ENCODE measurements around the gene RASAL2.

Gene RASAL2

DNA sequence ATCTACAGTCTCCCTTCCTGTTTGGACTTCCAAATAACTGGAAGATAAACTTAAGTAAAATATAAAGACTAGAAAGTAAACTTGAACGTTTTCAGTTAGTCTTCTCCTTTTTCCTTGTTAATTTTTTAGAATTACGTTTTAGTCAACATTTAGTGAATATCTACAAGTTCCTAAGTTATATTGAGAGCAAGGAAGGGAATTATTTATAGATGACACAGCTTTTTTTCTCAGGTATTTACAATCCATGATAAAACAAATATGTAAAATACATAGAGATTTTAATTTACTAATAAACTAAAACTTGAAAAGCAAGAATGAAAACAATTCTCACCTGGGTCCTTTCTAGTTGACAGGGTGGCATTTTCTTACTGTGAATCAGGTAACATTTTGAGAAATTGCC, 313.3 kb downstream of the RASAL2 start:
- no peak for DNase-seq

DNA sequence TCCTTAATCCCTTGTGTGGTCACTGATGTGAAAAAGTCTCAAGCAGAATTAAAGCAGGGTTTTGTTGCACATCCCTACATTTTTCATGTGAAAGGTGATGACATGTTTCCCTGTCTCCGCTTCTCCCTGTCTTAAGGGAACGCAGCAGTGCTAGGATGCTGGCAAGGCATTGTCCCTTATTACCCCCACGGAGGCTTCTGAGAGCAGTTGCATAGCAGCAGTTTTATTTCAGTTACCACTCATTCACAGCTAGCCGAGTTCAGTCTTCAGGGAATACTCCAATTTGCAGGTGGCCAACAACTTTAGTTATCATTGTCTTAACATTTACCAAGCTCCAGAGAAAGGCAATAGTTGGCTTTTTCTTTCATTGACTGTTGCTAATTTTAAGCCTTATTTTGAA, 313.8 kb downstream of the RASAL2 start:
- no peak for DNase-seq

DNA sequence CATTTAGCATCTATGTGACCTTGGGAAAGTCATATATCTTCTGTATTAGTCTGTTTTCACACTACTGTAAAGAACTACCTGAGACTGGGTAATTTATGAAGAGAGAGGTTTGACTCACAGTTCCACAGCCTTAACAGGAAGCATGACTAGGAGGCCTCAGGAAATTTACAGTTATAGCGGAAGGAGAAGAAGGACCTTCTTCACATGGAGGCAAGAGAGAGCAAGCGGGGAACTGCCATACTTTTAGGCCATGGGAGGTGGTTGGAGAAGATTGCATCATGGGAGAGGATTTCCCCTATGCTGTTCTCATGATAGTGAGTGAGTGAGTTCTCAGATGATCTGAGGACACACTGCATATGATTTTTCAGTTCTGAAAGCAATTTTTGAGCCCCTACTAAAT, 315.0 kb downstream of the RASAL2 start:
- DNase-seq: no peak

DNA sequence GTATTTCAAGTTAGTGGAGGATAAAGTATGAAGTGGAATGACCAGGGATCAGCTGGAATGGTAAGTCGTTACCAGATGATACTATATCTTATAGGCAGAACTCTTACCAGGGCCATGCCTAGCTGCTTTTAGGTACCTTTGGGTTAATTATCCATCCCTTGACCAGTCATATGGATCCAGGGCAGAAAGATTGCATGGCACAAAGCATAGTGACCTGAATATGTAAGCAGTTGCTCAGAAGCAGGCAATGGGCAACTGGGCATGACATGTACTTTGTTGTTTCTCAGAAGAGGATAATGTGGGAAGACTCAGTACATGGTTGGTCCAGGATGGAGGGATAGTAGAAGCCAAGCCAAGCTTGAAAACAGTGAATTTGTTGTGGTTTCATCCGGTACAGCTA, 315.6 kb downstream of the RASAL2 start:
- DNase-seq: no peak

DNA sequence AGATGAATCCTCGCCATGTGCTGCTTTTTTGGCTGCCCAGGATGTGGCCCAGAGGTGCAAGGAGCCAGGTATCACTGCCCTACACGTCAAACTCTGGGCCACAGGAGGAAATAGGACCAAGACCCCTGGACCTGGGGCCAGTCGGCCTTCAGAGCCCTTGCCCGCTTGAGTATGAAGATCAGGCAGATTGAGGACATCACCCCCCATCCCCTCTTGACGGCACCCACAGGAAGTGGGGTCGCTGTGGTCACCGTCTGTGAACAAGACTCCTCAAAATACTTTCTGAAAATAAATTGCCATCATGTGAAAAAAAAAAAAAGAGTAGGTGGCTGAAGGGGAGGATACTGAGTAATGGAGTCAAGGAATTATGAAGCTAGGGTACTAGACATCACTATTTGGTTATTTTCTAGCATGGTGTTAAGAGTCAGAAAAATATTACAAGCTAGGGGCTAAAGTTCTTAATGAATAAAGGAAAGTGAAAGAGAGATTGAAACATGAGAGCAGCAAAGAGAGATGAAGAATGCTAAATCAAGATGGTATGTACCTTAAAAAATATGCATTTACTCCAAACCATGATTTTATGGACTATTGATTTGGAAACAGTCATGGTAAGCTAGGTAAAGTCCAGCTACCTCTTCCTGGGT, 318.0 kb downstream of the RASAL2 start:
- DNase-seq: no peak

DNA sequence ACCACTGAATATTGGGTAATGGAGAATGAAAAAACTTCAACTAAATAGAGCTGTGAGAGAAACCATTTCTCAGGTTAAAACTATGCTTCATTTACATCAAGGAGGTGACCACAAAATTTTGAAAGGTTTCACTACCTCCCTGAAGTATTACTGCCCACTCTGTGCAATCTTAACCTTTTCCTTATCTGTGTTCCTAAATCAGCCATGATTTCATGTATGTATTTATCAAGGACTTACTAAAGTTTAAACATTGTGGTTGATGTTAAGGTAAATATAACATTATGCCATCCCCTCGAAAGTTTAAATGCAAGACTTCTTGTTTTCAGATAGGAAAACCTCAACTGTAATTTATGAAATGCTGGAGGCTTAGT, 318.5 kb downstream of the RASAL2 start:
- no peak for DNase-seq

DNA sequence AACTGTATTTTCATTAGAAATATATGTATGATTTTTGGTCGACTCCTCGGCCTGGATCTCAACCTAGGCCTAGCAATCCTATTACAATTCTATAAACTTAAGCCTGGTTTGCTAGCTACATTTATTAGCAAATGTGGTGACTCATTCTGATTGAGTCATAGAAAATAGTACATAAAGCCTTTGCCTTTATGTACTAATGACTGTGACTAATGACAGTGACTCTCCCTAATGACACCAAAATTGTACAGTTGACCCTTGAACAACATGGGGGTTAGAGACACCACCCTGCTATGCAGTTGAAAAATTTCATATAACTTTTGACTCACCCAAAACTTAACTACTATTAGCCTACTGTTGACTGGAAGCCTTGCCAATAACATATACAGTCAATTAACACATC, 324.0 kb downstream of the RASAL2 start:
- no peak for DNase-seq

DNA sequence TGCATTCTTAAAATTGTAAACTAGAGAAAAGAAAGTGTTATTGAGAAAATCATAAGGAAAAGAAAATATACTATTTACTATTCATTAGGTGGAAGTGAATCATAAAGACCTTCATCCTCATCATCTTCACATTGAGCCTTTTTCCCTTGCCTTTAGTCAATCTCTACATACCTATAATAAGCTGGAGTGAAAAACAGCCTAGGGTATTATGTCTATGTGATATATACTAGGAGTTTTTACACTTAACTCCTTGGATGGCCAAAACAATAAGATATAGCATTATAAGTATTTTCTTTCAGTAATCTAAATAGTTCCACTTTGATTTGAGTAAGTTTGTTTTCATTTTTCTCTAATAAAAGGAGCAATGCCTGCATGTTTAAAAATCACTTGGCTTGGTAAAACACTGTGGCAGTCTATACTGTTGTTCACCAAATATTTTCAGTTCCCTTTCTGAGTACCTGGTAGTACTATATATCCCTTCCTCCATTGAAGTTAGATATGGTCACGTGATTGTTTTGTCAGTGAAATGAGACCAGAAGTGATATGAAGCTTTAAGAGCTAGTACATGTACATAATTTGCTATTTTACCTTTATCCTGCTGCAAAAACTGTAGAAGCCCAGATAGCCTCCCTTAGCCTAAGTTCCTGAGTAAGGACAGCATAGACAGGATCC, 324.5 kb downstream of the RASAL2 start:
- DNase-seq: no peak

DNA sequence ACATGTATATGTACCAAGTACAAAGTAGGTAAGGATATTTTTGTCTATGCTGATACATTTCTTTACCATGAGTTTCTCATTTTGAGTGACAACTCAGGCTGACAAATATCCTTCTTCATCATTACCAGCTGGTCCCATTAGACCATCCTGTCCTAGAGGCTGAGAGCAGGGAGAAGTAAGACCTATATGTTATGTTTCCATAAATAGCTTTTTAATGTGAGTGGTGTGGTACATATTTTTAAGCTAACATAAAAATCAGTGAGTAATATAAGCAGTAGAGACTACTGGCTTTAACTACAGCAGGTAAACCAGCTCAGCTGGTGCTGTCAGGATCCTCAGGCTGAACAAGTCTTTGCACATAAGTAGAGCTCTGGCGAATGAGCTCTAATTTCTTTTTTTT, 340.5 kb downstream of the RASAL2 start:
- DNase-seq: no peak

DNA sequence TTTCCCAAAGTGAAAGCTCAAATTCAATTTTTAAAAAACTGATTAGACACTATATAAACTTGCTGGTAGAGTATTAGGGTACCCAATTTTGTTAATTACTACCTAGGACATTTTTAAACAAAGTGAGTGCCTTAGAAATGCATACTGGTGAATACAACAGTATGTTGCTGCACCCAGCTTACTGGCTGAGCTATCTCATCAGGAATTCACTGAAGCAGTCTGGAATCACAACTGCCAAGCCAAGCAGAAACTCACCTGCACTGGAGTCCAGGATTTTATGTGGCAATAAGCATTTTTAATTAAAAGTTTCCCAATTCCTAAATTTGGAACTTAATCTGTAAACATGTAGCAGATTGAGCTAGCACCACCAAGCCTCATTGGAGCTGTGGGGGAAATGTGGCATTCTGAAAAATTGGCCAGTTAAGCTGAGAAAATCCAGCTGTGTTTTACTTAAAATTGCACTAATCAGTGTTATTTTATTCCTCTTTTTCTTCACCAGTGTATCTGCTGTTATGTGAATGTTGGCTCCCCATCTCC, 341.1 kb downstream of the RASAL2 start:
- DNase-seq: no peak

DNA sequence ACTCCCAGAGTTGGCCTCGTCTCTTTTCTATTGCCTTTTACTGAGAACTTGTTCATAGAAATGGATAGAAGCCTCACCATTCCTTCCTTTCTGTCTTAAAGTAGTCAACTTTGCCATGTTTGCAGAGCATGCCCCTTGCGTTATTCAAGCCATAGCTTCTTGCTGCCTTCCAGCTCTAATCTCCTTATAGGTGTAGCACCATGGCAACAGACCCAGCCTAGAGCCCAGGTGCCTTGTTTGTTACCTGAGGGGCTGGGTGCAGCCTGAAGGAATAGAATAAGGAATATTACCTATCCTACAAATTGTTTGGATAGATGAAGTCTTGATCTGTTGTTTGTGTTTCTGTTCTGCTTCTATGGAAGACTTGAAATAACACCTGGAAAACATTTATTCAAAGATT, 343.0 kb downstream of the RASAL2 start:
- DNase-seq: no peak

DNA sequence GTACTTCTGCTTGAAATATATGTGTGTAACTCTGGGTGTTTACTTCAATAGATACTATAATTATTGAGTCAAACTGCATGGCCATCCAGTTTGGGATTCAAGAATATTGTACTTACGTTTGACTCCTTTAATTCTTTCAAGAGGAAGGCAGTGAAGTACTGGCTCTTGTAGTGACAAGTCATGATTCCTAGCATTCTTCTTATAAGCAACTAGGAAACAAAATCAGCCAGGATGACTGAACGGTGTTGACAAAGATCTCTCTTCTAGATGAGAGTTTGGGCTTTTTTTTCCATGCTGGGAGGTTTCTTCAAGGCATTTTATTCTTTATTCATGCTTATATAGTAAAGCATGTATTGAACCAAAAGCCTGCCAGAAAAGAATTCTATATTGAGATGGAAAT, 344.5 kb downstream of the RASAL2 start:
- DNase-seq: no peak

DNA sequence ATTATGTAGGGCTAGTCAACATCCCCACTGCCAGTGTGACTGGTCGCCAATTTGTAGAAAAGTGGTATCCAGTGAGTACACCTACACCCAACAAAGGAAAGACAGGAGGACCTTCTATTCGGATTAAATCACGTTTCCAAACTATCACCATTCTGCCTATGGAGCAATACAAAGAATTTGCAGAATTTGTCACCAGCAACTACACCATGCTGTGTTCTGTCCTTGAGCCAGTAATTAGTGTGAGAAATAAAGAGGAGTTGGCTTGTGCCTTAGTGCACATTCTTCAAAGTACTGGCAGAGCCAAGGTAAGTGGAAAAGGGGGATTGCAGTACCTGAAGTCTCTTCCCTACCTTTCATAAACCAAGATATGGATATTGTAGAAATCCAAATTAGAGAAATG, 349.0 kb downstream of the RASAL2 start:
- no peak for DNase-seq

DNA sequence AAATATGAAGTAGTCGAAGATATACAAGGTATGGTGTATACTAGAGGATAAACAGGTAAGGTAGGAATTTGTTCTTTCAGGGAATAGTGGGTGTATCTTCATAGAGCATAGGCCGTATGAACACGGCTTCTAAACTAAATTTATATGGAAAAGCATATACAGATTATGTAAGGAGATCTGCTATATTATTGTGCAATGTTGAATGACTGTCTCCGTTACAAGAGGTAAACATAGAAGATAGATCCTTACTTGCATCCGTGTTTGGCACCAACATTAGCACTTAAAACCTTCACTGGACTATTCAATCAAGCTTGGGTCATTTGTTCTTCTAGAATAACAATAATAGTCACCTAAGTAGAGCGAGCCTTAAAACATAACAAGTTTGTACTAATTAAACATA, 357.0 kb downstream of the RASAL2 start:
- DNase-seq: no peak

DNA sequence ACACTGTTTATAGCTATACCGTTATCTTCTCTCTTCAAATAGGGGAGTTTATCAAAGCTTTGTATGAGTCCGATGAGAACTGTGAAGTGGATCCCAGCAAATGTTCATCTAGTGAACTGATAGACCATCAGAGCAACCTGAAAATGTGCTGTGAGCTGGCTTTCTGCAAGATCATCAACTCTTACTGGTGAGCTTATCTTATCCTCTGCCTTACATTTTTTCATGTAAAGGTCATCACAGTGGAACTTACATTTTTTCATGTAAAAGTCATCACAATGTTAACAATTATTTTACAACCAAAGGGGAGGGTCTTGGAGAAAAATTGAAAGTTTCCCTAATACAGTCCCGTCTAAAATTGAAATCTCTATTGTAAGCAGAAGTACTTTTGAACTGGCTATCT, 357.6 kb downstream of the RASAL2 start:
- no peak for DNase-seq

DNA sequence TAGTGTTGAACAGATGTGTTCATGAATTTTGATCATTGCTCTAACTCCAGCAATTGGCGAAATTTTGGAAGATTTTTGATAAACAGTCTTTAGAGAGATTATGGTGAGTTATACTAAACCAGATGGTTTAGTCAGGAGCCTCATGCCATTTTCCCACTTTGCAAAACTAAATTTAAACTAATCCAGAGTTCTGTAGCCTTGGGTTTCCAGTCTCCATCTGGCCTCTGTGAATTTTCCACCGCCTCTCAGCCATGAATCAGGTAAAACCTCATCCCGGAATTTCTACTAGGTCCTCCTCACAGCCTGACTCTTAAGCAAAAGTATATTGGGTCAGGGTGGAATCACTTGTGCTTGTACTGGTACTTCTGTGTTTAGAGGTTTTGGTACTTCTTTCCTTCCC, 358.1 kb downstream of the RASAL2 start:
- no peak for DNase-seq

DNA sequence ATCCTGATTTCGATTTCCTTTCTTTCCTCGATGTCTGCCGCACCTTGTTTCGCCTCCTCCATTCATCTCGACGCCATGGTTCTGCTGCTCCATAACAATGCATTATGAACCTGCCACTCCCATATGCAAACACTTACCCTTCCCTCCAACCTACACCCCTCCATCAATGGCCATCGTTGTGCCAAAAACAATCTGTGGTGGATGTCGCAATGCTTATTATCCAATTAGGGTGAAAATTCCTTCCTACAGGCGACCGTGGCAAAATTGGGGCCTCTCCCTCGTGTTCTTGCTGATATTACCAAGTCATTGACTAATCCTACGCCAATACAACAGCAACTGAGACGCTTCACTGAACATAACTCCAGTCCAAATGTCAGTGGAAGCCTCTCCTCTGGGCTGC, 362.6 kb downstream of the RASAL2 start:
- DNase-seq: no peak

DNA sequence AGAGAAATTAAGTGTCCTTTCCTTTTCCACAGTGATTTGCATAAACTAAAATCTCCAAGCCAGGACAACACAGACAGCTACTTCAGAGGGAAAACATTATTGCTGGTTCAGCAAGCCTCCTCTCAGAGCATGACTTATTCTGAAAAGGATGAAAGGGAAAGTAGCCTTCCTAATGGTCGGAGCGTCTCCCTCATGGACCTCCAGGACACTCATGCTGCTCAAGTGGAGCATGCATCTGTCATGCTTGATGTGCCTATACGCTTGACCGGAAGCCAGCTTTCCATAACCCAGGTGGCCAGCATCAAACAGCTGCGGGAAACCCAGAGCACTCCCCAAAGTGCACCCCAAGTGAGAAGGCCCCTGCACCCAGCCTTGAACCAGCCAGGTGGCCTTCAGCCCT, 363.7 kb downstream of the RASAL2 start:
- no peak for DNase-seq

DNA sequence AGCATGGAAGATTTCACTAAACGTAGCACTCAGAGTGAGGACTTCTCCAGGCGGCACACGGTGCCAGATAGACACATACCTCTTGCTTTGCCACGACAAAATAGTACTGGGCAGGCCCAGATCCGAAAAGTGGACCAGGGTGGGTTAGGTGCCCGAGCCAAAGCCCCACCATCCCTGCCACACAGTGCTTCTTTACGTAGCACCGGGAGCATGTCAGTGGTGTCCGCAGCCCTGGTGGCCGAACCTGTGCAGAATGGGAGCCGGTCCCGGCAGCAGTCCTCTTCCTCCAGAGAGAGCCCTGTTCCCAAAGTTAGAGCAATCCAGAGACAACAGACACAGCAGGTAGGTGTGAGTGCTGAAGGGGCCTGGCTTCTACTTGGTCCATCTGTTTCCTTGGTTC, 364.3 kb downstream of the RASAL2 start:
- DNase-seq: no peak

DNA sequence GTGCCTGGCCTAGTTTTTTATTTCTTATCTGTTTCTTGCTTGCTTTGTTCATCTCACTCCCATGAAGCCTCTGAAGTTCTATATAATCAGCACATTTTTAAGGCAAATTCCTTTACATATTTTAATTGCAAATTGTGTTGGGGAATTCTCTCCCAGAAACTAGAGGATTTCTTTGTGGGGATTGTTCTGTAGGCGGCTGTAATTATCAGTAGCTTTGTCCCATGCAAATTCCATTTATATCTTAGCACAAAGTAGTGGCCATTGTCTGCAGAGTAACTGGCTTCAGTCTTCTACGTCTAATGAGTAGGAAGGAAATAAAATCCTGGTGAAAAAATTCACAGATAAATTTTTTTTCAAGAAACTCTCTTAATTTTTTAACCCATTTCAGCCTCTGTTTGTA, 367.2 kb downstream of the RASAL2 start:
- no peak for DNase-seq

DNA sequence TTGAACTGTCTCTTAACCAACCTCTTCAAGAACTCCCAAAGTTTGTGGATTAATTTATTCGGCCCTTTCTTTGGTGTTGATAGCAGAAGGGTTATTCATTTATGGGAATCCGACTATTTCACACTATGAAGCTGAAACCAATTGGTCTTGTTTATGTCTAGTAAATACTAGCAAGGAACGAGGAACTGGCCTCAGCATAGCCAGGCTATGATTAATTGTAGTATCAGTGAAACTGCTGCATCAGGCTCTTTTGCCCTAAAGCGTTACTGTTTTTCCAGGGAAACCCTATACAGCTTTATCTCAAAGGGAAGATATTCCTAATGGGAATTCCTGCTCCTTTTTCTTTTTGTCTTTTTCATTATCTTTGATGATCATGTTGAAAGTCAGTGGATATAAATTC, 367.8 kb downstream of the RASAL2 start:
- DNase-seq: no peak

DNA sequence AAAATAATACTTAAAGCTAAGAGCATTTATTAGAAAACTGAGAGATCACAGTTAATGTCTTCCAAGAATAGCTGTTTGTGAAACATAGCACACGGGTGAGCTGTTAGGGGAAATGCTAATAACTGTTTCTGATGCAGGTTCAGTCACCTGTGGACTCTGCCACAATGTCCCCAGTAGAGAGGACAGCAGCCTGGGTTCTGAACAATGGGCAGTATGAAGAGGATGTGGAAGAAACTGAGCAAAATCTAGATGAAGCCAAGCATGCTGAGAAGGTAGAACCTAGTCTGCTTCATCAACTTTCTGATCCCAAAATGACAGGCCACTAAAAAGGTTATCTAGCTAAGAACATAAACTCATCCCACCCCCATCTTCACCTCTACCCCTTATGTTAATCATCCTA, 370.2 kb downstream of the RASAL2 start:
- no peak for DNase-seq

DNA sequence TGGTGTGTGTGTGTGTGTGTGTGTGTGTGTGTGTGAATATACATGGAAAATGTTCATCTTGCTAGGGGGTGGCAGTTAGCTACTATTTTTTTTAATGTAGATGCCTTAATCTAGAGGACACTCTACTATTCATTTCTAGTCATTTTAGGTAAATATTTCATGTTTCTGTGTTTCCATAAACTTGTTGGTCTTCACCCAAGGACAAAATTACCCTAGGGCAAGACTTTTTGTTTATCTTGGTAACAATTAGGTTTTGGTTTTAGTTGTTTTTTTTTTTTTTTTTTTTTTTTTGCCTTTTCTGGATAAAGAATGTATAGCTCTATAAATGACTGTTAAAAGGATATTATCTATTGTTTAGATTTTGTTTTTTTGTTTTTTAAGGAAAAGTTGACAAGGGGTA, 370.7 kb downstream of the RASAL2 start:
- DNase-seq: no peak

DNA sequence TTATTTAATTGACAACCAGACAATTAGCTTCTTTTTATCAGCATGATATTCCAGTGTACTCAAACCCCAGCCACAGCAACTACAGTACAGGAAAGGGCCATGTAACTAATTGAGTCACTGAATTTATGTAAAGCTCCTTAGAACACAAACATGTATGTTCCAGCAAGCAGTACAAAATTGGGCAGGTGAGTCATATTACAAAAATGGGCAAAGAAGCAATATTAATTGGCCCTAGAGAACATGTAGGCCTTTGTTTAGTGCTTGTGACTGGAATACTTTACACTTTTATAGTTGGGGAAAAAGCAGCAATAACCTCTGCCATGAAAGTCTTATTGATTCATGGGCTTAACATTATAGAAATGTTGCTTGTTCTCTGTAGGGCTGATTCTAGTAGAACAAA, 371.1 kb downstream of the RASAL2 start:
- no peak for DNase-seq

DNA sequence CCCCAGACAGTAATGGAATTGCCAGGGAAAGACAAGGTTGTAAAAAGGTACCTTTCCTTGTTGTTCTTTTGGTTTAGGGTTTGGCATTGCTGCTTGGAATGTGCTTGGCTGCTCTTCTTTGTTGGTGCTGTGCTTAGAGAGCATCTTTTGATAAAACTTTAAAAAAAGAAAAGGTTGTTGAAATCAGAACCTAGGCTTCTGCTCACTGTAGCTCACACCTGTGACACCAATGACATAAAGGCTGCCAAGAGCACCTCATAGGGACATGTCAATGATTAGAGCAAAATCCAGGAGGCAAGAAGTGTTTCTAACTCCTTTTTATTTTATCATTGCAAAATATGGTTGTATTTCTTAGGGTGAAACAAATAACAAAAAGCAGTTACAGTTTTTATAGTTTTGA, 373.9 kb downstream of the RASAL2 start:
- no peak for DNase-seq
